G401.6 (cell line): ENCODE measurements around the gene CYP2W1.
"Not testable (repeated sequence)": the region's sequence is repeated elsewhere in the genome, so short reads cannot be mapped to it uniquely, and the experiment has no call there.

Experiments used
- FAIRE-seq: peaks from 2 replicates; lab custom pipeline; 2012; peaks lifted over from hg19 to GRCh38; lab: Jason Lieb, UNC

Gene CYP2W1

DNA sequence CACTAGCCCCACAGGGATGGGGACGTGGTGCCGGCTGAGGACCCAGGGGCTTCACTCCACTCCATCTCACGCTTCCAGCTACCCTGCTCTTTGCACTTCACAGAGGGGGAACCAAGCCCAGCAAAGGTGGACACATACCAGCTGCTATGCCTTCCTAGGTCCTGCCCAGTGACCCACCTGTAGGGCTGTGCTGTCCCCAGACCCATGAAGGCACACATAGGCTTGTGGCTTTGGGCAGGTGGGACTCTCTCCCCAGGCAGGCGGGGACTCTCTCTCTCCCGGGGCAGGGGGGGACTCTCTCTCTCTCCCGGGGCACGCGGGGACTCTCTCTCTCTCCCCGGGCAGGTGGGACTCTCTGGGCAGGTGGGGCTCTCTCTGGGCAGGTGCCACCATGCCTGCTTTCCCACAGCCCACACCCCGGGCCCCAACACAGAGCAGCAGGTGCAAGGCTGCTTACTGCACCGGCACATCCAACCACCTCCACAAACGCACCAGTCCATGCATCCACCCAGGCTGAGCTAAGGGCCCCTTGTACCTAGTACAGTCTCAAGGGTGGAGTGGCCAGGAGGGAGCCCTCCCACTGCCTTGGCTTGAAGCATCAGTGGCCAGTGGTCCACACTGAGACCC is 47.6 kb downstream of the CYP2W1 start:
- no peak for FAIRE-seq

DNA sequence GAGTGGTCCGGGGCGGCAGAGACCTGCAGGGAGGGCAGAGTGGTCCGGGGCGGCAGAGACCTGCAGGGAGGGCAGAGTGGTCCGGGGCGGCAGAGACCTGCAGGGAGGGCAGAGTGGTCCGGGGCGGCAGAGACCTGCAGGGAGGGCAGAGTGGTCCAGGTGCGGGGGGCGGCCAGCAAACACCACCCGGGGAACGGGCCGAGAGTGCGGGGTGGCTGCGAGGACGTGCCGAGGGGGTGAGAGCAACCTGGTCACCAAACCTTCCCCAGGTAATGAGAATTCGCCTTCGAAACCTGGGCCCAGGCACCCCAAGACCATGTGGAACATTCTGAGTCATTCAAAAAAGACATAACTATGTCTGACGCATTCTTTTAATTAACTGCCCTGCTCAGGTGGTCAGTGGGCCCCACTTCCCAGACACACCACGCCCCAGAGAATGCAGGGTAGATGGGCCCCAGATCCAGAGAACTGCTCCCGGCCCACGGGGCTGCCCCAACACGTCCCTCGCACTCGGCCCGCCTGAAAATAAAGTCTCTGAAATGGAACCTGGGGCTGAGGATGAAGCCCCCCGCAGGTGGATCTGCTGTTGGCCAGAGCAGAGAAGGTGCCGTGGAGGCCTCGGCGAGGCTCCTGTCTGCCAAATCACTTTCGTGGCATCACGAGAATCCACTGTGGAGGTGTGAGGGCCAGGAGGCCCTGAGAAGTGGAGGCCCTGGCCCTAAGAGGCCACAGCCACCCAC is 48.9 kb downstream of the CYP2W1 start:
- no peak for FAIRE-seq

DNA sequence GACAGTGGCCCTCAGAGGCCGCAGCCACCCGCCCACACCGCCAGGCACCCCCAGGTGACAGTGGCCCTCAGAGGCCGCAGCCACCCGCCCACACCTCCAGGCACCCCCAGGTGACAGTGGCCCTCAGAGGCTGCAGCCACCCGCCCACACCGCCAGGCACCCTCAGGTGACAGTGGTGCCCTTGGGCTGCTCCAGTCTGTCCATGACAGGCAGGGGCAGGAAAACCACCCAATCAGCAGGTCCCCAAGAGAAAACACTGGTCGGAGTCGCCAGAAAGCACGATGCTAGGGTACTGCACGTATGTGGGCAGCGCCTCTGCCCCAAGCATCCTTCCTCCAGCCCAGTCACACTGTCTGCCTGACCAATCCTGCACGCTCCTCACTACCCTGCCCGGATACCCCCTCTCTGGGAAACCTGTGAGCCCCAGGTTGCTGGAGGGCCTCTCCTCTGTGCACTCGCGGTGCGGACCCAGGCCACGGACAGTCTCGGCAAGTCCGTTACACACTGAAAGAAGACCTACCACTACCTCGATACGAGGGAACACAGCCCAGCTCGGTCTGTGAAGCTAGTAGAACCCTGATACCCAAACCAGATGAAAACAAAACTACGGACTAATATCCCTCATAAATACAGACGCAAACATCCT is 49.7 kb downstream of the CYP2W1 start:
- no peak for FAIRE-seq

DNA sequence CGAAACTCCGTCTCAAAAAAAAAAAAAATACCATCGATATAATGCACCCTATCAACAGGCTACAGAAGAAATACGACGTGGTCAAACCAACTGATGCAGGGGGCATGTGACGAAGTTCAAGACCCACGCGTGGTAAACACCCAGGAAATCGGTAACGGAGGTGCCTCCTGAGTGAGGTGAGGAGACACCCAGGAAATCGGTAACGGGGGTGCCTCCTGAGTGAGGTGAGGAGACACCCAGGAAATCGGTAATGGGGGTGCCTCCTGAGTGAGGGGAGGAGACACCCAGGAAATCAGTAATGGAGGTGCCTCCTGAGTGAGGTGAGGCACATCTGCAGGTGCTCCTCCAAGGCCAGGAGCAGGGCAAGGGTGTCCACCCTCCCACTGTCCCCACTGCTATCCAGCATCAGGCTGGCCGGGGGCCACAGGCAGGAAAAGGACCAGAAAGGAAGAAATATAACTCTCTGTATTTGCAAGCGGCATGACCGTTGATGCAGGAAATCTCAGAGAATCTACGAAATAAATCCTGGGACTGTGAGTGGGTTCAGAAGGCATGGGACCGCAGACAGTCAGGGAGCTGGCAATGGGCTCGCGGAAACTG is 50.7 kb downstream of the CYP2W1 start:
- no peak for FAIRE-seq

DNA sequence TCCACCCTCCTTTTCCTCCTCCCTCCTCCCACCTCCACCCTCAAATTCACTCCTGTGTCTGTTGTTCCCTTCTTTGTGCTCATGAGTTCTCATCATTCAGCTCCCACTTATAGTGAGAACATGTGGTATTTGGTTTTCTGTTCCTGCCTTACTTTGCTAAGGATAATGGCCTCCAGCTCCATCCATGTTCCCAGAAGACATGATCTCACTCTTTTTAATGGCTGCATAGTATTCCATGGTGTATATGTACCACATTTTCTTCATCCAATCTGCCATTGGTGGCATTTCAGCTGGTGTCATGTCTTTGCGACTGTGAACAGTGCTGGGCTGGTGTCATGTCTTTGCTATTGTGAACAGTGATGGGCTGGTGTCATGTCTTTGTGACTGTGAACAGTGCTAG is 51.8 kb downstream of the CYP2W1 start:
- FAIRE-seq = not testable (repeated sequence)

DNA sequence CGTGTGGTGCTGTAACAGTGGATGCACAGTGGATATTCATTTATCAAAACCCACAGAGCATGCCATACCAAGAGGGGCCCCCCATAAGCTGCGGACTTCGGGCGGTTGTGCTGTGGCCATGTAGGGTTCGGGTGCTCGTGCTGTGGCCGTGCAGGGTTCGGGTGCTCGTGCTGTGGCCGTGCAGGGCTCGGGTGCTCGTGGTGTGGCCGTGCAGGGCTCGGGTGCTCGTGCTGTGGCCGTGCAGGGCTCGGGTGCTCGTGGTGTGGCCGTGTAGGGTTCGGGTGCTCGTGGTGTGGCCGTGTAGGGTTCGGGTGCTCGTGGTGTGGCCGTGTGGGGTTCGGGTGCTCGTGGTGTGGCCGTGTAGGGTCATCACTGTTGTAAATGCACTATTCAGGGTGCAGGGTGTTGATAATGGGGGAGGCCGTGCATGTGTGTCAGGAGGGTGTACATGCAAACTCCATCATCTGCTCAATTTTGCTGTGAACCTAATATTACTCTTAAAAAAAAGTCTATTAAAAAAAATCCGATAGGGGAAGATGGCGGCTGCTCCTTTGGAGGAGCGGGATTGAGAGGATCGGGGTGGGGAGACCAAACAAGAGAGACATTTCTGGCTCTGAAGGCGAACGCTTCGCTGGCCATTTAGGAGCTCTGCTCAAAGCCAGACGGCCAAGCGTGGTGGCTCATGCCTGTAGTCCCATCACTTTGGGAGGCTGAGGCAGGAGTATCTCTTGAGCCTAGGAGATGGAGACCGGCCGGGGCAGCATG is 53.4 kb downstream of the CYP2W1 start:
- peak; percentile 37 for FAIRE-seq
